GM21447 (cell line): Measurements from ENCODE around the gene PTP4A2.
"Not testable (repeated sequence)": the region's sequence is repeated elsewhere in the genome, so short reads cannot be mapped to it uniquely, and the experiment has no call there.

Experiments used
- ATAC-seq: cut with Tn5 transposase; IDR thresholded peaks from one replicate; pipeline ENCODE4 v1.9.1; 2021; ENCODE audit not compliant: unreplicated experiment

PTP4A2 gene

DNA sequence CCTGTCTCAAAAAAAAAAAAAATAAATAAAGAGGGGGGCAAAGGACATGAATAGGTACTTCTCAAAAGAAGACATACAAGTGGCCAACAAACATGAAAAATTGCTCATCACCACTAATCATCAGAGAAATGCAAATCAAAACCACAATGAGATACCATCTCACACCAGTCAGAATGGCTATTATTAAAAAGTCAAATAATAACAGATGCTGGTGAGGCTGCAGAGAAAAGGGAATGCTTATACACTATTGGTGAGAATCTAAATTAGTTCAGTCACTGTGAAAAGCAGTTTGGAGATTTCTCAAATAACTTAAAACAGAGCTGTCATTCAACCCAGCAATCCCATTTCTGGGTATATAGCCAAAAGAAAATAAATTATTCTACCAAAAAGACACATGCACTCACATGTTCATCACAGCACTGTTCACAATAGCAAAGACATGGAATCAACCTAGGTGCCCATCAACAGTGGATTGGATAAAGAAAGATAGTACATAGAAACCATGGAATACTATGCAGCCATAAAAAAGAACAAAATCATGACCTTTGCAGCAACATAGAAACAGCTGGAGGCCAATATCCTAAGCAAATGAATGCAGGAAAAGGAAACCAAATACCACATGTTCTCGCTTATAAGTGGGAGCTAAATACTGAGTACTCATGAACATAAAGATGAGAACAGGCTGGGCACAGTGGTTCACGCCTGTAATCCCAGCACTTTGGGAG, 42.5 kb downstream of the PTP4A2 start:
- not testable (repeated sequence) for ATAC-seq

DNA sequence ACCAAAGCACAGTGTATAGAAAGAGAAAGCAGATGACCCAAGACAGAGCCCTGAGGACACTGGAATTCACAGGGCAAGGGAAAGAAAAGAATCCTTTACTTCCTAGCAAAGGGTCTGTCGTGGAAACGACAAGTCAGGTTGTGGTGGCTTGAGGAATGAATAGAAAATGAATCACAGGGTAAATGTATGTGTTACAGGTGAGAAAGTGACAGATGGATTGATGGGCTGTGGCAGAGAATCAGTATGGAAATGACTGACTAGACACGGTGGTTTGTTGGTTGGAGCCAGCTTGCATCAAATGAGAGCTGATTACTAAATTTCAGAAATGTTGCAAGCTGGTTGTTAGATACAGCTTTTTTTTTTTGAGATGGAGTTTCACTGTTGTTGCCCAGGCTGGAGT, 46.9 kb downstream of the PTP4A2 start:
- ATAC-seq, result no peak

DNA sequence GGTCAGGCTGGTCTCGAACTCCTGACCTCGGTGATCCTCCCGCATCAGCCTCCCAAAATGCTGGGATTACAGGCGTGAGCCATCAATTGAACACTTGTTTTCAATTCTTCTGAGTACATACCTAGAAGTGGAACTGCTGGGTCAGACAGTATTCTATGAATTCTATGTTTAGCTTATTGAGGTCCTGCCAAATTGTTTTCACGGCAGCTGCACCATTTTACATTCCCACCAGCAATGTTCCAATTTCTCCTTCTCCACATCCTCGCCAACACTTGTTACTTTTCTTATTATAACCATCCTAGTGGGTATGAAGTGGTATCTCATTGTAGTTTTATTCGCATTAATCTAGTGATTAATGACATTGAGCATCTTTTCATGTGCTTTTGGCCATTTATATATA, 49.9 kb downstream of the PTP4A2 start:
- no peak for ATAC-seq

DNA sequence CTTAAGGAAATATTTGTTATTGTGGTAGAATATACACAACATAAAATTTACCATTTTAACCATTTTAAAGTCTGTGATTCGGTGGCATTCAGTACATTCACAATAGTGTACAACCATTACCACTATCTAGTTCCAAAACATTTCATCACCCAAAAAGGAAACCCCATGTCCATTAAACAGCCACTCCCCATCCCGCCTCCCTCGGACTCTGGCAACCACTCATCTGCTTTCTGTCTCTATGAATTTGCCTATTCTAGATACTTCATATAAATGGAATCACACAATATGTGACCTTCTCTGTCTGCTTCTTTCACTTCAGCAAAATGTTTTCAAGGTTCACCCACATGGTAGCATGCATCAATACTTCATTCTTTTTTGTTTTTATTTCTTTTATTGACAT, 51.3 kb downstream of the PTP4A2 start:
- no peak for ATAC-seq

DNA sequence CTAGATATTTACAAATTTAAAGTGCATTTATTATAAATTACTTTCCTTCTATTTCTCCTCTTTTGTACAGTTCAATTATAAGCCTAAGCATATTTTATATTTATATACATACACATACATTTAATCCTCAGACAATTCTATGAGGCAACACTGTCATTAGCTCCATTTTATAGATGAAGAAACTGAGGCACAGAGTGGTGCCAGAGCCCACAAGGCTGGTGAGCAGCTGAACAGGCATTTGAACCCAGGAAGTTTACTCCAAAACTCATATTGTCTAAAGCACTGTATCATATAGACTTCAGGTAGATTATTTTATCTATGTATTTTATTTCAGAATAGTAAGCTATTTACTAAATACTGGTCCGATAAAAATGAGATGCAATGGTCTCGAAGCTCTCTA, 52.3 kb downstream of the PTP4A2 start:
- ATAC-seq, result no peak

DNA sequence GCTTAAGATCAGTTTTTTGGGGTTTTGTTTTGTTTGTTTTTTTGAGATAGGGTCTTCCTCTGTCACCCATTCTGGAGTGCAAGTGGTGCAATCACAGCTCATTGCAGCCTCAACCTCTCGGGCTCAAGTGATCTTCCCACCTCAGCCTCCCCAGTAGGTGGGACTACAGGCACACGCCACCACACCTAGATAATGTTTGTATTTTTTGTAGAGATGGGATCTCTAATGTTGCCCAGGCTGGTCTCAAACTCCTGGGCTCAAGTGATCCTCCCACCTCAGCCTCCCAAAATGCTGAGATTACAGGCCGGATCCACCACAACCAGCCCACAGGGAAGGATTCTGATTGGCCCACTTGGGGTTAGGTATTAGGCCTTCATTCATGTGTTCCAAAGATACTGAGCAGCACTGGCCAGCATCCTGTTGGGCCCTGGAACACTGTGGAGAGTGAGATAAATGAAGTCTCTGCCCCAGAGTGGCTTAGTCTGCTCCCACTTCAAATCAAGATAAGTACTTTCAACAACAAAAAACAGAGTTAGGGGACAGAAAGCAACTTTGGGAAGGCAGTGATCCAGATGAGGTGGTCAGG, 54.7 kb downstream of the PTP4A2 start:
- no peak for ATAC-seq

DNA sequence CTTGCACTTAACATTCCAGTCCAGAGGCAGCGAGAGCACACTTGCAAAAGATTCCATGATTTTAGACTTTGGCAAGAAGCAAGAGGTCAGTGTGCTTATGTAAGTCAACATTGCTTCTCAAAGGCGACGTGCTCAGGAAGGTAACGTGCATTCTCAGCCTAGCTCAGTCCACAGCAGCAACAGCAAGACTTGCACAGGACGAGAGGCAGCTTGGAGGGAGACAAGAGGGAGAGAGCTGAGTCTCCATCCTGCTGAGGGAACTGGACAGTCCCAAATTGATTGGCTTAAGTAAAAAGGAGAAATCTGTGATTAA, 56.5 kb downstream of the PTP4A2 start:
- no peak for ATAC-seq

DNA sequence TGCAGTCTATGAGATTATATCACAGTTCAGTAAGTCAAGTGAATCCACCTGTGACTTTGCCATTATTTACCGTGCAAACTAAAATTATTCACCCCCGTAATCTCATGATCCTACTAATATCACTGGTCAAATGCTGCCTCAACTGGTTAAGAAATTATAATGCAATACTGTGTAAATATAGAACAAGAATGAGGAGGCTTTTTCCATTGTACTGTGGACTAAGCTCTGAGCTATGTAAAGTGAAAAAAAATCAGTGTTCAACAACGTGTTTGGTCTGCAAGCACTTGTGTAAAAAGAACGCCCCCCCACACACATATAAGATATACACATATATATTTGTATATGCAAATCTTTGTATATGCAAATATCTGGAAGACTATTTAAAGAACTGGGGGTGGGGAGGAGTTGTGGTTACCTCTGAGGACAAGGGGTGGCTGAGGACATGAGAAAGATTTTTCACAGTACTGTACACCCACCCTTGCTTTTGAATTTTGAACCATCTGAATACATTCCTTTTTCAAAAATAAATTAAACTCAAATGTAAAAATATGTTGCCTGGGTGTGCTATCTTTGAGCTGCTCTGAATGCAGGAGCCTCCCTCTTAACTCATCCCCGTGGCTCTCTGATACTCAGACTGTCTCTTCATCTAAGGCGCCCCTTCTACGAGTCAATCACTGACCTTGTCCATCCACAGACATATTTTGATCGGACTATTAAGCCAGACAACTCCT, 57.0 kb downstream of the PTP4A2 start:
- ATAC-seq, result peak; percentile 50

DNA sequence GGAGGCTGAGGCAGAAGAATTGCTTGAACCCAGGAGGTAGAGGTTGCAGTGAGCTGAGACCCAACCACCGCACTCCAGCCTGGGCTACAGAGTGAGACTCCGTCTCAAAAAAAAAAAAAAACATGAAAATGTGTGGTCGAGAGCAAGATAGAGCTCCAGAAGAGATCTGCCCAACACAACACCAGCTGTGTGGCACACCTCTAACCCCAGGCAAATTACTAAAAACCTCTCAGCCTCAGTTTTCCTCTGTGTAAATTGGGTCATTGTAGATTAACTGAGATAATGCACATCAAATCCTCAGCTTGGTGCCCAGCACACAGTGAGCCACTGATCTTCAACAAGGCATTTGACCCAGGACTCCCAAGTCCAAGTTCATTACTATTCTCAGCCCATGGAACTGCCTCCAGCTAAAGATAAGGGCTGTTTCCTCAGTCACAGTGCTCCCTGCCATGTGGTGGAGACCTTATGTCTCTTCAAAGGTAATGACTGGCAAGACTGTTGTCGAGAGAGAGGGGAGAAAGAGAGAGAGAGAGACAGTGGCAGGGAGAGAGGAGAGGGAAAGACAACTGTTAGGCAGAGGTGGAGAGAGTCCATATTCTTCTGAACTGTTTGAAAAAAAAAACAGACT, 58.1 kb downstream of the PTP4A2 start:
- ATAC-seq, result no peak

DNA sequence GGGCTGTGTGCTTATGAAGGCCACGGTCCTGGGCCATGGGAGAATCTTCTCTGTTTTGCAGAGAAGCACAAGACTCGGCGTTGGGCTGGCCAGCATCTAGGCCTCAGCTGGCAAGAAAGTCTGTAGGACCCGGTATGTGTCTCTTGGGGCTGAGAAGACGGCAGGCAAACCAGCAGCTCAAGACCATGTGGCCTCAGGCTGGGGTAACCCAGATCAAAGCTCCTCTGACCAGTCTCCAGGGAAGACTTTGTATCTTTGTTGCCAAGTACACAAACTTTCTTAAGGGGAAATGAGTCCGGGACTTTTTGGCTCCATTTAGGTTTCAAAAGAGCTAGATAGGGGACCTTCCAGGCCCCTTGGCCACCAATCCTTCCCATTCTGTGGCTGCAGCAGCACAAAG, 60.1 kb downstream of the PTP4A2 start:
- ATAC-seq, result no peak

DNA sequence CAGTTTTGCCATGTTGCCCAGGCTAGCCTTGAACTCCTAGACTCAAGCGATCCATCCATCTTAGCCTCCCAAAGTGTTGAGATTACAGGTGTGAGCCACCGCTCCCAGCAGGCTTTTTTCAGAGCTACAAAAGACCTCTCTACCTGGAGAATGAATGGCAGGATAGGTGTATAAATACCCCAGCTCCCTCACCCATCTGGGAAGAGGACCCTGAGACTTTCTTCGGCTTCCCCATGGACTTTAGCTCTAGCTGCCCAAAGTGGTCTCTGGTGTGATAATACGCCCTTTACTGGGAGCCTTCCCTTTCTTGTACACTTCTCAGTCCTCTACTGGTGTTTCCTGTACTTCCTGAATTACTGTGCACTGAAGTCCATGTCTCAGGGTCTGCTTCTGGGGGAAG, 60.6 kb downstream of the PTP4A2 start:
- no peak for ATAC-seq

DNA sequence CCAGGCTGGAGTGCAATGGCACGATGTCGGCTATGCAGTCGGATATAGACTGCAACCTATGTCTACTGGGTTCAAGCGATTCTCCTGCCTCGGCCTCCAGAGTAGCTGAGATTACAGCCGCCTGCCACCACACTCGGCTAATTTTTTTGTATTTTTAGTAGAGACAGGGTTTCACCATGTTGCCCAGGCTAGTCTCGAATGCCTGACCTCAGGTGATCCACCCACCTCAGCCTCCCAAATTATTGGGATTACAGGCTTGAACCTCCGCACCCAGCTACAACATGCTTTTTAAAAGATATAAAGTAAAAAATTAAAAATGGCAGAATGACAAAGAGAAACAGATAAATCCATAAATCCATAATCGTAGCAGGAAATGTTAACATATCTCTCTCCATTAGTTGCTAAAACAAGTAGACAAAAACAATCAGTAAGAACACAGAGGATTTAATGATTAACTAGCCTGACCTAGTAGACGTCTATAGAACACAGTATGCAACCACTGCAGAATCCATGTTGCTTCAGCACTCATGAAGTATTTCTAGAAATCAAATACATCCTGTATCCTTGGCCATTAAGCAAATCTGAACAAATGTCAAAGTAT, 62.4 kb downstream of the PTP4A2 start:
- ATAC-seq, result no peak

DNA sequence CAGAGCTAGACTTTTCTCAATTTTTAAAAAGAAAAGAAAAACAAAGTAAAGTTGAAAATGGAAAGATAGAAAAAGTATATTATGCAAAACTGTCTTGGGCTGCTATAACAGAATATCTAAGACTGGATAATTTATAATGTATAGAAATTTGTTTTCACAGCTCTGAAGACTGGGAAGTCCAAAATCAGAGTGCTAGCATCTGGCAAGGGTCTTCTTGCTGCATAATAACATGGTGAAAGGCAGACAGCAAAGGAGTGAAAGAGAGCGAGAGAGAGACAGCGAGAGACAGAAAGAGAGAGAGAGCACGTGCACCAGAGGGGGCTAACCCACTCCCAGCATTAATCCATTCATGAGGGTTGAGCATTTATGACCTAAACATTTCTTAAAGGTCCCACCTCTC, 63.2 kb downstream of the PTP4A2 start:
- ATAC-seq, result no peak

DNA sequence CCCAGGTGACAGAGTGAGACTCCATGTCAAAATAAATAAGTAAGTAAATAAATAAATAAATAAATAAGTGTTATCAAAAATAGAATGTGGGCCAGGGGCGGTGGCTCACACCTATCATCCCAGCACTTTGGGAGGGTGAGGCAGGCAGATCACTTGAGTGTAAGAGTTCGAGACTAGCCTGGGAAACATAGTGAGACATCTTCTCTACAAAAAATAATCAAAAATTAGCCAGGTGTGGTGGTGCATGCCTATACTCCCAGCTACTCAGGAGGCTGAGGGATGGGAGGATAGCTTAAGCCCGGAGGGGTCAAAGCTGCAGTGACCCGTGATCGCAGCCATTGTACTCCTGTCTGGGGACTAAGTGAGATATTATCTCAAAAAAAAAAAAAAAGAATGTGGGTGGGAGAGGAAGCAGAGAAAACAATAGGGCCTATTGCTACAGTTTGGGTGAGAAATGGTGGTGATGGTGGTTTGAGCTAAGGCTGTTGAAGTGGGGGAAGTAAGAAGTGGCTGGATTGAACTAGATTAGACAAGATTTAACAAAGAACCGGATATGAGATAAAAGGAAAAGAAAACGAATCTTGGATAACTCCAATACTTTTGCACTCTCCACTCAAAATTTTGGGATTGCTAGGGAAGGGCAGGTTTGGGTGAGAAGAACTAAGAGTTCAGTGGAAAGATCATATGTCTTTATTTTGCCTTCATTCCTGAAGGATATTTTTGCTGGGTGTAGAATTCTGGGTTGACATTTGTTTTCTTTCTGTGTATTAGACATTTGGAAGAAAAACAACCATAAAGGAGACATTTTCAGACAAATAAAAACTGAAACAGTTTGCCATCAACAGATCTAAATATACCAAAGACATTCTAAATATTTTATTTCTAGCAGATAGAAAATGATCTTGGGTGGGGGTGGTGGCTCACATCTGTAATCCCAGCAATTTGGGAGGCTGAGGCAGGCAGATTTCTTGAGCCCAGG, 65.2 kb downstream of the PTP4A2 start:
- no peak for ATAC-seq

DNA sequence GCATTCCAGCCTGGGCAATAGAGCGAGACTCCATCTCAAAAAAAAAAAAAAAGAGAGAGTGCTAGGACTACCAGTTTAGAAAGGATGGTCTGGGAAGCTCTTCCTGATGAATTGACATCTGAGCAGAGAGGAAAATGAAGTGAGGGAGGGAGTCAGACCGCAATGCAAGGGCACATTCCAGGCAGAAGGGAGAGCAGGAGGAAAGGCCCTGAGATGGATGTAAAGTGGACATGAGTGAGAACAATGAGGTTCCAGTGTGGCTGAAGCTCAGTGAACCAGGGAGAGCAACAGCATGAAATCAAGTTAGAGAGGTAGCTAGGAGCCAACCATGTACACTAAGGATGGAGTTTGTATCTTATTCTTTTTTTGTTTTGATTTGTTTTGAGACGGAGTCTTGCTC, 66.5 kb downstream of the PTP4A2 start:
- ATAC-seq, result no peak

DNA sequence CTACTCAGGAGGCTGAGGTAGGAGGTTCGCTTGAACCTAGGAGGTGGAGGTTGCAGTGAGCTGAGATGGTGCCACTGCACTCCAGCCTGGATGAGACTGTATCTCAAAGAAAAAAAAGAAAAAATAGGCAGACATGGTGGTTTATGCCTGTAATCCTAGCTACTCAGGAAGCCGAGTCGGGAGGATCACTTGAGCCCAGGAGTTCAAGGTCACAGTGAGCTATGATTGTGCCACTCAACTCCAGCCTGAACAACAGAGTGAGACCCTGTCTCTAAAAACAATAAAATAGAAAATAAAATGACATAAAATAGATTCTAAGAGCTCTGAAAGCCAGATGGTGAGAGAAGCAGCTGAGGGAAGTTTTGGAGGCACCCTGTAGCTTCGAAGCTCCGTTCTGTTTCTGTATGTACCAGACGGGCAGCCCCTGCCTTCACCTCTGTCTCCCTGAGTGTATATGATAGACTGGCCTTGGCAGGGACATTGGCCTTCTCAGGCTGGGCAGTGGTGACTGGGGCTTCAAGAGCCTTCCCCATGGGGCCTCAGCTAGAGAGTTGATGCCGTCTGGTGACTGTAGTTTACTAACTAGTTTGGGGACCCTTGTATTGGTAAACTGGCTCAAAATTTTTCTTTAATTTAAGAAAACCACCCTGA, 68.0 kb downstream of the PTP4A2 start:
- no peak for ATAC-seq

DNA sequence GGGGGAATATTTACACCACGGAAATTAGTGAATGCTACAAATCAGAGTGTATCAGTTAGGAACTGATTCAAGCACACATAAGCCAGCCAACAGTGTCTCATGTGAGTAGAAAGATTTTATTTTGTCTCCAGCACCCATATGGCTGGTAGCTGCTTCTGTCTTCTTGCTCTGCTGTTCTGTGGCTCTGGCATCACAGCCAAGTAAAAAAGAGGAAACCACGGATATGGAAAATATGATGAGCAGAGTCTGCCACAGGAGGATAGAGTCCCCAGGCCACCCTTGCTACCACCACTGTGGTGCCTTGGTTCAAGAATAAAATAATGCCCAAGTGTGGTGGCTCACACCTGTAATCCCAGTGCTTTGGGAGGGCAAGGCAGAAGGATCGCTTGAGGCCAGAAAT, 68.7 kb downstream of the PTP4A2 start:
- no peak for ATAC-seq

DNA sequence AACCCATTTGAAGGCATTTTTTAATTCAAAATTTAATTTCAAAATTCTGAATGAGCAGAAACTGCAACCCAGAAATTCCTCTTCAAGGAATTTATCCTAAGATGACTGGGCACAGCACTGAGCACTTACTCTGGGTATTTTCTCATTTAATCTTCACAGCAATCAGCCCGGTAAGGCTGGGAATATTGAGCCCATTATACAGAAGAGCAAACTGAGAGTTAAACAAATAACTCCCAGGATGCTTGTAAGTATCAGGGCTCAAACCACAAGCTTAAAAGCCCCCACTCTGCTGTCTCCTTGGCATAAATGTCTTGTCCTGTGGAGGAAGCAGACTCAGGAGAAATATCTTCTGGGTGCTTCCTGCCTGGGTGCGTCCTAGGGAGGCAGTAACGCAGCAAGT, 69.3 kb downstream of the PTP4A2 start:
- no peak for ATAC-seq

DNA sequence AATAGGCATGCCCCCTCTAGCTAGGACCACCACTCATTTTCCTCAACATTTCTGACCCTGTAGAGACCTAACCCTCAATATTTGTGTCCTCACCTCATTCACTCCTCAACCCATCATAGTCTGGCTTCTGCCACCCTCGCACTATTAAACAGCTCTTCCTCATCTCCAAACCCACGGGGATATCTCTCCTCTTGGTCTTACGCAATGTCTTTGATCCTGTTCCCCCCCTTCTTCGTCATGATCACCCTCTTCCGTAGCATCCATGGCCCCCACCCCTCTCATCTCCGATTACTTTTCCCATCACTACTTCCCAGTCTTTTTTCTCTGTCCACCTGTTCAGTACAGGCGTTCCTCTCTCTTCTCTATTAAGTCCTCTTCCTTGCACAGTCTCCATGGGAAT, 70.6 kb downstream of the PTP4A2 start:
- no peak for ATAC-seq

DNA sequence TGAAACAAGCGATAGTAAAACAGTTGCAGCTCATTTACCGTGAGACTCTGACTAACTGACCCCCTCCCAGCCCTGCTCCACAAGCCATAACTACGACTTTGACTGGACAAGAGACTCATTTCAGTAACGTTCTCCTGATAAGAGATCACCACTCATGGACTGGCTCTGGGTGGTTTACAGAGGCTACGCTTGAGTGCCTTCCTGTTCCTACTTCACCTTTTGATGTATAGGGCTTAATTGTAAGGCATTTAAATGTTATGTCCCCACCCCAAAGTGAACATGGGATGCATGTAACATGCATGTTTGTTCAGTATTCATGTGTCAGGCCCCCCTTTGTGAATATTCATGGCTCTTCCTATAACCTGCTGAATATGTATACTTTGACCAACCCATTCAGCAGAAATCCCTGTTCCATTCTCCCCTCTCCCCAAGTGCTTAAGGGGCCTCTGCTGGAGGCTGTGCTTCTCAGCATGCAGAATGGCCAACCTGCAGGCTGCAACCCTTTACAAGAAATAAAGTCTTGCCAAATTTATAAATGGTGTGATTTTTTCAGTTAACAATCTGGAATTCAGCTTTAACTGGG, 71.6 kb downstream of the PTP4A2 start:
- peak; percentile 60 for ATAC-seq
